NCI-H774 (cell line): ENCODE data around the gene CRTAP.
"Not testable (repeated sequence)": the region's sequence is repeated elsewhere in the genome, so short reads cannot be mapped to it uniquely, and the experiment has no call there.

Experiments used
- DNase-seq: peaks from one replicate; lab custom pipeline; 2025; lab: John Stamatoyannopoulos, UW

Gene CRTAP

GRCh38 chr3:33174711-33175414 is 61.0 kb downstream of the CRTAP start:
- no peak for DNase-seq

GRCh38 chr3:33179132-33179531 is 65.3 kb downstream of the CRTAP start:
- DNase-seq = no peak

DNA sequence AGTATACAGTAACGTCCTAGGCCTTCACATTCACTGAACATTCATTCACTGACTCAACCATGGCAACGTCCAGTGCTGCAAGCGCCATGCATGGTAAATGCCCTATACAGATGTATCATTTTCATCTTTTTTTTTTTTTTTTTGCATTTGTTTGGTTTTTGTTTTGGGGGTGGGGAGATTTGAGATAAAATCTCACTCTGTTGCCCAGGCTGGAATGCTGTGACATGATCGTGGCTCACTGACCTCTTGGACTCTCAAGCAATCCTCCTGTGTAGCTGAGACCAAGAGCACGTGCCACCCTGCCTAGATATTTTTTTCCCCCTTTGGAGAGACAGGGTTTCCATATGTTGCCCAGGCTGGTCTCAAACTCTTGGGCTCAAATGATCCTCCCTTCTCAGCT is 67.4 kb downstream of the CRTAP start:
- no peak for DNase-seq

DNA sequence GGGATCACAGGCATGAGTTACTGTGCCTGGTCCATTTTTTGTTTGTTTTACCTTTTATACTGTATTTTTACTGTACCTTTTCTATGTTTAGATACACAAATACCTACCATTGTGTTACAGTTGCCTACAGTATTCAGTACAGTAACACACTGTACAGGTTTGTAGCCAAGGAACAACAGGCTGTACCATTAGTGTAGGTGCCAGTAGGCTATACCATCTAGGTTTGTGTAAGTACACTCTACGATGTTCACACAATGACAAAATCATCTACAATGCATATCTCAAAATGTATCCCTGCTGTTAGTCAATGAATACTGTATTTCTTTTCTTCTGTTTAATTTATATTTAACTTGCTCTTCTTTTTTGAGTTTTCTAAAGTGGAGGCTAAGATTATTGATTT is 67.8 kb downstream of the CRTAP start:
- DNase-seq = not testable (repeated sequence)

DNA sequence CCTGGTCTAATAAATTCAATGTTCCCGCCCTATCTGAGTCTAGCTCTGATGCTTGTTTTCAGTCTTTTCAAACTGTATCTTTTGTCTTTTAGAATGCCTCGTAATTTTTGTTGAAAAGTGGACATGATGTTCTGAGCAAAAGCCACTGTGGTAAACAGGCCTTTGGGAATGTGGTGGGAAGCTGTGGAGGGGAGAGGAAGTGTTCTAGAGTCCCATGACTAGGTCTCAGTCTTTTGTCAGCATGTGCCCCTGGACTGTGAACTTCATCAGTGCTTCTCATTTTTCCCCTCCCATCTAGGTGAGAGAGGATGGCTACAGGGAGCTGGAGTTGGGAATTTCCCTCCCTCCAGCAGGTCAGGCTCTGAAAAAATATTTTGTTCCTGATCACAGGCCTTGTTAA is 71.0 kb downstream of the CRTAP start:
- DNase-seq = no peak

DNA sequence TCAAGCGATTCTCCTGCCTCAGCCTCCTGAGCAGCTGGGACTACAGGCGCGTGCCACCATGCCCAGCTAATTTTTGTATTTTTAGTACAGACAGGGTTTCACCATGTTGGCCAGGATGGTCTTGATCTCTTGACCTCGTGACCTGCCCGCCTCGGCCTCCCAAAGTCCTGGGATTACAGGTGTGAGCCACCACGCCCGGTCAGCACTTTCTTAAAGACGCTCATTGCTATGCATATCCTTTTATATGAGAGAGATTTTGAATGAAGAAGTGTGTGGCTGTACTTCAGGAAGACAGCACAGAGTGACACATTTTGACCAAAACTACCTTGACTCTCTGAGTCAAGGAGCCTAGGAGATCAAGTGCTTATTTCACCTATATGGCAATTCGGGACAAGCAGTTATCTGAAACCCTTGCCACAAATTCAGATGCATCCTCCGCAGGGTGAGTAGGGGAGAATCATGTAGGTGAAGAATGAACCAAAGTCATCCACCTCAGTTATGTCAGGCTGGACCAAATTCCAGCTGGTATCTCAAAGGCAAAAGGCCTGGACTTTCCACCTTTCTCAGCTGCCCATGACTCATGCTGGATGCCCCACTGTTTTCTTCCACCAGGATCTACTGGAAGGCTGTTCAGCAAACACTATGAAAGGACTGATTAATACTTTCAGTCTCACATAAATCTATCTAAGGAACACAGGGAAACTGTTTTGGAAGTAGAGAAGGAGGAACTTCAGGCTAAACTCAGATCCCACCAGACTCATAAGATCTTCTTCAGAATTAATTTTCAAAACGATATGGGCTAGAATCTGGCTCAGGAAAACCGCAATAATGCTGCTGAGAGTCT is 72.9 kb downstream of the CRTAP start:
- DNase-seq = no peak

DNA sequence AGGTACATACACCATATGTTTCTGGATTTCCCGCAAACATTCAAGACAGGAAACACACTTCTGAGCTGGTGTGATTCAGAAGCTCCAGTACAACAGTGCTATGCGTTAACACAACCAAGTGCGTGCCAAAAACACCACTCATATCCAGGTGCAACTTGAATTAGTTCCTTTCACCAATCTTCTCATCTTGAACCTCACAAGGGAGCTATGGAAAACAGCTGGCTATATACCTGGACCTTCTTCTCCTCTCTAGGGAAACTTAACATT is 73.5 kb downstream of the CRTAP start:
- DNase-seq = no peak

- DNase-seq = no peak
These were observed 80.5 kb downstream of the CRTAP start for GRCh38 chr3:33194303-33194702.

DNA sequence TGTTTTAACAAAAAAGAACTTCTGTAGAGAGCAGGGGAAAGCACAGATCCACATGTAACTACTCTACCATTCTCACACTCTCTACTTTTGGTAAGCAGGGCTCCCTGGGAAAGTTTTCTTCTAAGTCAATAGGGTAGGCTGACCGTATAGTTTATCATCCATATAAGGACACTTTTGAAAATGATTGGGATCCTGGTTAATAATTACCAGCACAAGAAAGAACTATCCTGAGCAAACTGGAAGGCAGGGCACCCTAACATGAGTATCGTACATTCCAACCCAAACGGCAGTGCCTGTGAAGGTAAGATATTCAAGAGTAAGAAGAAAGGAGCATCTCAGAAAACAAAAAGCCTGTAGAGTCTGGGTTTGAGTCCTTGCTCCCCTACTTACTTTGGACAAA is 82.7 kb downstream of the CRTAP start:
- DNase-seq = no peak
